ENCODE data around the gene CD74.

The CD74 gene

GRCh38 chr5:150408231-150408943 lies 4.3 kb downstream of the CD74 start:
- no peak for DNase-seq

GRCh38 chr5:150407096-150407720 lies 5.5 kb downstream of the CD74 start:
- no peak for DNase-seq

GRCh38 chr5:150406723-150407095 lies 6.0 kb downstream of the CD74 start:
- no peak for DNase-seq

- DNase-seq: no peak
Measured at GRCh38 chr5:150406103-150406722, 6.5 kb downstream of the CD74 start.

GRCh38 chr5:150404941-150405816 lies 7.5 kb downstream of the CD74 start:
- no peak for DNase-seq

- DNase-seq: no peak
Measured at GRCh38 chr5:150404535-150404934, 8.2 kb downstream of the CD74 start.

GRCh38 chr5:150404121-150404520 lies 8.6 kb downstream of the CD74 start:
- DNase-seq: no peak

- no peak for DNase-seq
Measured at GRCh38 chr5:150402901-150403342, 9.8 kb downstream of the CD74 start.

- no peak for DNase-seq
Measured at GRCh38 chr5:150402229-150402773, 10.4 kb downstream of the CD74 start.

GRCh38 chr5:150401376-150402228 lies 11.1 kb downstream of the CD74 start:
- no peak for DNase-seq

GRCh38 chr5:150401076-150401375 lies 11.7 kb downstream of the CD74 start:
- no peak for DNase-seq

- DNase-seq: no peak
Measured at GRCh38 chr5:150400316-150401075, 12.2 kb downstream of the CD74 start.

- DNase-seq: no peak
Measured at GRCh38 chr5:150399524-150400211, 13.0 kb downstream of the CD74 start.

GRCh38 chr5:150398722-150399523 lies 13.8 kb downstream of the CD74 start:
- no peak for DNase-seq

GRCh38 chr5:150397782-150398721 lies 14.7 kb downstream of the CD74 start:
- no peak for DNase-seq

- no peak for DNase-seq
Measured at GRCh38 chr5:150397146-150397781, 15.4 kb downstream of the CD74 start.

GRCh38 chr5:150396267-150396666 lies 16.4 kb downstream of the CD74 start:
- no peak for DNase-seq

- DNase-seq: no peak
Measured at GRCh38 chr5:150395688-150395975, 17.1 kb downstream of the CD74 start.
